Neural progenitor cell (in vitro differentiated cells): ENCODE measurements around the gene DDX17.

ENCODE experiments used
- EZH2 ChIP-seq: fragments of 200-600 bp; sonication (generic); IDR thresholded peaks from 2 replicates; pipeline ENCODE4 v1.6.1; 2017; ENCODE audit warnings: antibody characterized with exemption, mild to moderate bottlenecking, moderate library complexity
- EZH2phosphoT487 ChIP-seq: fragments of 200-600 bp; sonication (generic); IDR thresholded peaks from 2 replicates; pipeline ENCODE4 v1.6.1; 2017; ENCODE audit warnings: antibody characterized with exemption
- TF ChIP-seq, protein P1 (sequence below): fragments of 200-600 bp; sonication (generic); IDR thresholded peaks from 2 replicates; pipeline ENCODE4 v1.5.1; 2017; ENCODE audit warnings: antibody characterized with exemption, mild to moderate bottlenecking

DNA sequence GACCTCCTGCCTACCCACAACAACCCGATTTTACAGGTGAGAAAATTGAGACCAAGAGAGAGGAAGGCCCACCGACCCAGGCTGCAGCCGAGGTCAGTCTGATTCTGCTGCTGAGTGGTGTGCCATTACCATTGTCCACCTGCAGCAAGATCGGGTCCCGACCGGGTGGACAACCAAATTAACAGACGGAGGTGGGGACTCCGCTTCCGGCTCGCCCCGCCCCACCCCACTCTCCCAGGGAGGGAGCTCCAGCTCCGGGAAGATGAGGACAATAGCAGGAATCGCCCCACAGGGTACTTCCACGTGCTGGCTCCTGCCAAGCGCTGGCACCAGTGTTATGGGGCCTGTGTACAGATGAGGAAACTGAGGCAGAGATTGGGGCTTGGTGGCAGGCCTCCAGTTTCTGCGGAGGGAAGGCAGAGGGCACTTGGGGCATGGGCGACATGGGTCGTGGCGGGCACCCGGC, 38.6 kb downstream of the DDX17 start:
- TF ChIP-seq, protein P1, sequence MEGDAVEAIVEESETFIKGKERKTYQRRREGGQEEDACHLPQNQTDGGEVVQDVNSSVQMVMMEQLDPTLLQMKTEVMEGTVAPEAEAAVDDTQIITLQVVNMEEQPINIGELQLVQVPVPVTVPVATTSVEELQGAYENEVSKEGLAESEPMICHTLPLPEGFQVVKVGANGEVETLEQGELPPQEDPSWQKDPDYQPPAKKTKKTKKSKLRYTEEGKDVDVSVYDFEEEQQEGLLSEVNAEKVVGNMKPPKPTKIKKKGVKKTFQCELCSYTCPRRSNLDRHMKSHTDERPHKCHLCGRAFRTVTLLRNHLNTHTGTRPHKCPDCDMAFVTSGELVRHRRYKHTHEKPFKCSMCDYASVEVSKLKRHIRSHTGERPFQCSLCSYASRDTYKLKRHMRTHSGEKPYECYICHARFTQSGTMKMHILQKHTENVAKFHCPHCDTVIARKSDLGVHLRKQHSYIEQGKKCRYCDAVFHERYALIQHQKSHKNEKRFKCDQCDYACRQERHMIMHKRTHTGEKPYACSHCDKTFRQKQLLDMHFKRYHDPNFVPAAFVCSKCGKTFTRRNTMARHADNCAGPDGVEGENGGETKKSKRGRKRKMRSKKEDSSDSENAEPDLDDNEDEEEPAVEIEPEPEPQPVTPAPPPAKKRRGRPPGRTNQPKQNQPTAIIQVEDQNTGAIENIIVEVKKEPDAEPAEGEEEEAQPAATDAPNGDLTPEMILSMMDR, result no peak
- TF ChIP-seq EZH2phosphoT487, result no peak
- TF ChIP-seq EZH2, result no peak
